Activated naive CD4-positive, alpha-beta T cell treated with anti-CD3 and anti-CD28 coated beads, Interleukin-2, amount 50 U/mL, for 72 hours (primary cell): ENCODE results near the gene CYTH1. TPM values are rescaled to one million over a fixed set of nuclear protein-coding genes. Genes with fewer than 3 reads are reported as not detected.

ENCODE experiments used
- ATAC-seq, 2 donors: fragments of 150-1000 bp; cut with Tn5 transposase; 2 replicates each; pipeline ENCODE4 v1.10.0; 2021; ENCODE audit warnings: mild to moderate bottlenecking in 2 of 2, moderate library complexity in 2 of 2
- DNase-seq, 2 donors: peaks; one replicate each; pipeline ENCODE4 v3.0.0; 2021 to 2022; ENCODE audit warnings: low spot score in 2 of 2
- H3K27ac Mint-ChIP-seq, 2 donors: one replicate each; pipeline ENCODE4 v1.8.0; 2022; ENCODE audit warnings: mild to moderate bottlenecking in 2 of 2, mixed read lengths in 2 of 2
- H3K36me3 Mint-ChIP-seq, 2 donors: one replicate each; pipeline ENCODE4 v1.8.0; 2022; ENCODE audit warnings: mixed read lengths in 2 of 2
- H3K9me3 Mint-ChIP-seq, 2 donors: one replicate each; pipeline ENCODE4 v1.8.0; 2022; ENCODE audit warnings: mixed read lengths in 2 of 2
- total RNA-seq, 2 donors: library from RNA; stranded (reverse); gene quantifications; one replicate each; pipeline ENCODE4 v1.2.3, GENCODE V29; 2022

Gene CYTH1
- total RNA-seq, 2 donors from 2014 or later: 82.6 to 148 TPM

DNA sequence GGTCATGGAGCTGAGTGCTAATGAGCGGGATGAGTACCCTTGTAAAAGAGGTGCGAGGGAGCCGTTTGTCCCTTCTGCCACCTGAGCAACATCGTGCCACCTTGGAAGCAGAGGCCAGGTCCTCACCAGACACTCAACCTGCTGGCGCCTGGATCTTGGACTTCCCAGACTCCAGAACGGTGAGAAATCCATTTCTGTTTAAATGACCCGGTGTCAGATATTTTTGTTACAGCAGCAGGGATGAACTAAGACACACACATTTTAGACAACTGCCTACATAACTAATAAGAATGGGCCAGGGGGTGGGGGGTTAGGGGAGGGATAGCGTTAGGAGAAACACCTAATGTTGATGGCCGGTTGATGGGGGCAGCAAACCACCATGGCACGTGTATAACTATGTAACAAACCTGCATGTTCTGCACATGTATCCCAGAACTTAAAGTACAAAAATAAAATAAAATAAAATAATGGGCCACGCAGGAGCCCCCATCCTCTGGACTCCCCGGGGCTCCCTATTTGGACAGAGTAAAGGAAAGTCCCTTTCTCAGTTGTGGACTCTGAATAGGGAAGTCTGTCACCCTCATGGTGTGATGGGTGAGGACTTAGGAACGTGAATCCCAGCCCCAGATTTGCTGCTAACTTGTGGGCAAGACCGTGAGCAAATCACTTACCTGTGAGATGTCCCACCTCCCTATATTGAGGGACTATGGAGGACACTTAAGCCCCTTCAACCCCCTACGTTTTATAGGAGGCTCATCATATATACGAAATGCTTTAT, 144.2 kb downstream of the CYTH1 start:
- DNase-seq: no peak
- no peak overlapping the region for H3K27ac Mint-ChIP-seq
- H3K9me3 Mint-ChIP-seq: no peaks in the 10 kb centered on the region
- H3K36me3 Mint-ChIP-seq: no peaks in the 10 kb centered on the region
- ATAC-seq: no peak

DNA sequence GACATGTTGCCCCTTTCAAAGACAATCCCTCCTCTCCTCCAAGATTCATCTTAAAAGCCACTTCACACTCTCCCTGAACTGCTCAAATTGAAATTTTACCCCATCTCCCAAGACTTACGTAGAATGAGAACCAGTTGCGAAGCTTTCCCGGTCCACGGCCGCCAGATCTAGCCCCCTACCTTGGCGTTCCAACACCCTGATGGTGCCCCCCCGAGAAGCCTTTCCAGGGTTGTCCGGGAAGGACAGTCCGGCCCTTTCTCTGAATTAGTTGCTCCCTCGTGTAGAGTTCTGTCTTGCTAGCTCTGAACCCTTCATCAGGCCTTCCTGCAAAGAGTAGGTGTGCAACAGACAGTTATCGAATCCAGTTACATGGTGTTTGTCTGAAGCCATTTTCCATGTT, 144.9 kb downstream of the CYTH1 start:
- H3K27ac Mint-ChIP-seq: no peak overlapping the region

DNA sequence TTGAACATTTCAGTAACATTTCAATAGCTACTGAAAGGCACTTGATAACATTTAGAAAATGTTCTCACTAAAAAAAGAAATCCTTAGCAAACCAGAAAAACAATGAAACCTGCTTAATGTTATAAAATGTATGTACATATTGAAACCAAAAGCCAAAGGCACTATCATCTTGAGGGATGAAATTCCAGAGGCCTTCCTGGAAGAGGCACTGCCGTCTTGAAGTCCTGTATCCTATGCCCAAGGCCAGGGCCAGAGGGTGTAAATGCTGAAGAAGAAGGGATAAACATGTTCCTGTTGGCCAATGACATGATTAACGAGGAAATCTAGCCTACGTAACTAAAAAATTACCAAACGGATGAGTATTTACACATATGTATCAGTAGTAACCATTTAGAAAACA, 147.9 kb downstream of the CYTH1 start:
- Mint-ChIP-seq H3K27ac (no peak overlapping the region), H3K36me3 (no peaks in the 10 kb centered on the region), H3K9me3 (no peaks in the 10 kb centered on the region)
- no peak for DNase-seq
- ATAC-seq: no peak

More for the DNA sequence above, 144.9 kb downstream of the CYTH1 start:
- ATAC-seq: no peak
- DNase-seq: no peak
- no peaks in the 10 kb centered on the region for H3K9me3 Mint-ChIP-seq
- H3K36me3 Mint-ChIP-seq: no peaks in the 10 kb centered on the region

DNA sequence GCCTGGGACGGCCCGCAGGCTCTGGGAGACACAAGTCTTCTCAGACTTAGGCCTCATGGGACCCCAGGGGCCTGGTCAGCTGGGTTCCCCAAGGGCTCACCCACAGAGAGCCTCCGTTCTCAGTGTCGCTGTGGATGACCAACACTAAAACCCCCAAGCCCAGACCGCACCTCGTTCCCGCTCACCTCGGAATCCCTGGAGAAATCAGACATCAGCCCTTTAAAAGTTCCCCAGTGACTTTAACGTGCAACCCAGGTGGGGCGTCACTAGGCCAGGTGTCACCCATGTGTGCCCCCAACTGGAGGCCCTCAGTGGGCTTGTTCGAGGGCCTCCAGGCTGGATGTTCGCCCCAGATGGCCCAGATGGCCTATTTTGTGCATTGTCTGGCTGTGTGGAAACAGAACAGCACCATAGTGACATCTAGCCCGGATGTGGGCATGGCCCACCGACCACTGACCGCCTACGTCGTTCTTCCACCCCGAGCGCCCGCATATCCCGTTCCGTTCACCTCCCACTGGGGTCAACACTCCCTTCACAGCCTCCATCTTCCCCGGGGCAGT, 152.6 kb downstream of the CYTH1 start:
- no peaks in the 10 kb centered on the region for H3K9me3 Mint-ChIP-seq
- H3K27ac Mint-ChIP-seq: no peak overlapping the region
- no peaks in the 10 kb centered on the region for H3K36me3 Mint-ChIP-seq
- no peak for ATAC-seq
- no peak for DNase-seq

DNA sequence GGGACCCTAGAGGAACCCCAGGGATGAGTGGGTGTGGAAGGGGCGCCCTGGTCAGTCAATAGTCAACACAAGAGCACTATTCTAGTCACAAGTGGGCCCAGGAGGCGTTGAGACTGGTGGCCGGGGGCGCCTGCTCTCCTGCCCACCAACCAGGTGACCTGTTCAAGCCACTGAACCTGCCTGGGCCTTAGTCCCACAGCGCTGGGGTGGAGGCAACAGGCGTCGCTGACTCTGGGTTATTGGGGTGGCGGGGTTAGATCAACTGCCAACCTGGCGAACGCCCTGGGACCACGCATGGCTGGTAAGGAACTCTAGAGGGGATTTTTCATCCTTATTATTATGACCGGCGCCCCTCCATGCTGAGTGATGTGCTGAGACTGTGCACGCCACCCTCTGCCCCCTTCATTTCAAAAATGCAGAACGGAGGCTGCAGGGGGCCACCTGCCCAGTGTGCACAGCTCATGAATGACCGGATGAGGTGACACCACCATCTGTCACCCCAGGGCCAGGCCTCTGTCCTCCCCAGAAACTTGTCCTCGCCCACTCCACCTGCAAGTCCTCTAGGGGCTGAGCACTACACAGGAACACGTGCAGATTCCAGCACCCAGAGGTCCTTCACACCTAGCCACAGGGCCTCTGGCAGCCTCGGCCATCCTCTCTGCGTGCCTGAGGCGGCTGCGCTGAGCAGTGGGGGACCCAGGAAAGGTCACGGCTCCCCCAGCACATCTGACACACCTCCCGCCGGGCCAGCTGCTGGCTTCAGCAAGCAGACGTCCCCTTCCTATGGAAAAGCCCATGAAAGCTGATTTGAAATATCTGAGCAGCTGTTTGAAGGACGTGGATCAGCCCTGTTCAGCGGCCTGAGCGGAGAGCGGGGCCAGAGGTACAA, 153.3 kb downstream of the CYTH1 start:
- ATAC-seq: no peak

DNA sequence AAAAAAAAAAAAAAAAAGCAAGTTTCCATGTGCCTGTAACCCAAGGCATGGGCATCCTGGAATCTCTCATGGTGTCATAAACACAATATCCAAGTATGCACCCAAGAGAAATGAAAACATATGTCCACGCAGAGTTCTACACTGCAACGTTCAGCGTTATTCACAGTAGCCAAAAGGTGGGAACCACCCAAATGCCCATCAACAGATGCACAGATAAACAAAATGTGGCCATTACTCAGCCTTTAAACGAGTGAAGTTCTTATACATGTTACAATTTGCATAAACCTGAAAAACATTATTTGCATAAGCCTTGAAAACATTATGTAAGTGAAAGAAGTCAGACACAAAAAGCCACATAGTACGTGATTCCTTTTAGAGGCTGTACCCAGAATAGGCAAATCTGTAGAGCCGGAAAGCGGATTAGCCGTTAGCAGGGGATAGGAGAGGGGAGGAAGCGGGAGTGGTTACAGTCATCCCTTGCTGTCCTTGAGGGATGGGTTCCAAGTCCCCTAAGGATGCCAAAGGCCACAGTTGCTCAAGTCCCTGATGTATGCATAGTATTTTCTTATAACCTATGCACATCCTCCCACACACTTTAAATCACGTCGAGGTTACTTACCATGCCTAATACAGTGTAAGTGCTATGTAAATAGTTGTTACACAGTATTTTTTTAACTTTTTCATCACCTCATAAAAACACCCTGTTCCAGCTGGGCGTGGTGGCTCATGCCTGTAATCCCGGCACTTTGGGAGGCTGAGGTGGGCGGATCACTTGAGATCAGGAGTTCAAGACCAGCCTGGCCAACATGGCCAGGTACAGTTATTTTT, 157.5 kb downstream of the CYTH1 start:
- DNase-seq: no peak
- no peaks in the 10 kb centered on the region for H3K9me3 Mint-ChIP-seq
- ATAC-seq: no peak
- H3K27ac Mint-ChIP-seq: no peak overlapping the region
- H3K36me3 Mint-ChIP-seq: no peaks in the 10 kb centered on the region

More for the DNA sequence above, 153.3 kb downstream of the CYTH1 start:
- H3K27ac Mint-ChIP-seq: no peak overlapping the region
- H3K9me3 Mint-ChIP-seq: no peaks in the 10 kb centered on the region
- H3K36me3 Mint-ChIP-seq: no peaks in the 10 kb centered on the region
- DNase-seq: no peak

Other genes with a start within 250 kb of the CYTH1 start
- 1 to 10 TPM in 1 of 2 donors, under 1 TPM in 1; 0.58 to 1.4 TPM for gene DNAH17, start 204.9 kb downstream of the CYTH1 start, total RNA-seq
- 10 to 100 TPM; 82.2 to 88.1 TPM for gene USP36, start 58.5 kb upstream of the CYTH1 start, total RNA-seq
- under 1 TPM in 1 of 2 donors, not detected in 1; 0.61 TPM for gene CEP295NL, start 120.9 kb upstream of the CYTH1 start, total RNA-seq
- gene TIMP2, start 143.1 kb upstream of the CYTH1 start, total RNA-seq: 1 to 10 TPM; 1.1 TPM
- 10 to 100 TPM; 71.3 to 95.6 TPM for gene LGALS3BP, start 197.7 kb upstream of the CYTH1 start, total RNA-seq
- gene CANT1, start 227.5 kb upstream of the CYTH1 start, total RNA-seq: 10 to 100 TPM; 54.7 to 57.0 TPM
- gene C1QTNF1, start 241.9 kb upstream of the CYTH1 start, total RNA-seq: not detected